Astrocyte (in vitro differentiated cells and primary cell): ENCODE measurements around the gene ATP2B2. TPM values are rescaled to one million over a fixed set of nuclear protein-coding genes. Genes with fewer than 3 reads are reported as not detected.

Source experiments
- DNase-seq: peaks from one replicate; pipeline ENCODE4 v3.0.0-alpha.2; 2010; ENCODE audit warnings: low read depth
- FAIRE-seq: peaks from 2 replicates; lab custom pipeline; 2011; peaks lifted over from hg19 to GRCh38; lab: Jason Lieb, UNC
- H2AFZ ChIP-seq: 2 replicates; pipeline ENCODE4 v1.6.0; 2012; ENCODE audit warnings: low read depth, low read length, inconsistent platforms
- H3K27ac ChIP-seq: 2 replicates; pipeline ENCODE4 v1.5.1; 2011; ENCODE audit warnings: low read depth, low read length, inconsistent platforms
- H3K27me3 ChIP-seq: 2 replicates; pipeline ENCODE4 v1.6.0; 2011; ENCODE audit warnings: low read length, inconsistent platforms; ENCODE audit not compliant: insufficient read depth
- H3K36me3 ChIP-seq: 2 replicates; pipeline ENCODE4 v1.5.1; 2011; ENCODE audit warnings: low read length, inconsistent platforms; ENCODE audit not compliant: insufficient read depth
- H3K4me1 ChIP-seq: 2 replicates; pipeline ENCODE4 v1.5.1; 2011; ENCODE audit warnings: low read length, inconsistent platforms; ENCODE audit not compliant: insufficient read depth
- H3K4me2 ChIP-seq: 2 replicates; pipeline ENCODE4 v1.6.0; 2012; ENCODE audit warnings: low read length, inconsistent platforms
- H3K4me3 ChIP-seq: 2 replicates; pipeline ENCODE4 v1.5.1; 2011; ENCODE audit warnings: low read depth, mild to moderate bottlenecking, low read length, inconsistent platforms; ENCODE audit not compliant: insufficient read depth
- H3K79me2 ChIP-seq: 2 replicates; pipeline ENCODE4 v1.6.0; 2012; ENCODE audit warnings: mild to moderate bottlenecking, low read length, inconsistent platforms; ENCODE audit not compliant: insufficient read depth
- H3K9ac ChIP-seq: 2 replicates; pipeline ENCODE4 v1.6.0; 2012; ENCODE audit warnings: mild to moderate bottlenecking, low read length, inconsistent platforms
- H3K9me3 ChIP-seq: 2 replicates; pipeline ENCODE4 v1.5.1; 2012; ENCODE audit warnings: low read depth, mild to moderate bottlenecking, low read length, inconsistent platforms; ENCODE audit not compliant: insufficient read depth
- H4K20me1 ChIP-seq: 2 replicates; pipeline ENCODE4 v1.6.0; 2012; ENCODE audit warnings: low read length, inconsistent platforms; ENCODE audit not compliant: insufficient read depth
- H3K27ac Mint-ChIP-seq: one replicate; pipeline ENCODE4 v1.8.0; 2021; ENCODE audit warnings: mild to moderate bottlenecking, mixed read lengths; ENCODE audit not compliant: unreplicated experiment
- H3K27me3 Mint-ChIP-seq: one replicate; pipeline ENCODE4 v1.8.0; 2021; ENCODE audit warnings: low read depth, mixed read lengths; ENCODE audit not compliant: unreplicated experiment
- H3K36me3 Mint-ChIP-seq: one replicate; pipeline ENCODE4 v1.8.0; 2021; ENCODE audit warnings: low read depth, mixed read lengths; ENCODE audit not compliant: unreplicated experiment
- H3K4me1 Mint-ChIP-seq: one replicate; pipeline ENCODE4 v1.8.0; 2021; ENCODE audit warnings: low read depth, mixed read lengths; ENCODE audit not compliant: unreplicated experiment
- H3K4me3 Mint-ChIP-seq: one replicate; pipeline ENCODE4 v1.8.0; 2021; ENCODE audit warnings: mild to moderate bottlenecking, moderate library complexity, mixed read lengths; ENCODE audit not compliant: unreplicated experiment
- H3K9me3 Mint-ChIP-seq: one replicate; pipeline ENCODE4 v1.8.0; 2021; ENCODE audit warnings: mild to moderate bottlenecking, mixed read lengths; ENCODE audit not compliant: unreplicated experiment
- EZH2 ChIP-seq: IDR thresholded peaks from 2 replicates; pipeline ENCODE4 v1.6.1; 2012; ENCODE audit warnings: mild to moderate bottlenecking, low read length, inconsistent platforms; ENCODE audit not compliant: insufficient read depth
- total RNA-seq: library from RNA; stranded (reverse); gene quantifications from 2 replicates; pipeline ENCODE4 v1.2.1, GENCODE V29; 2021
- TF ChIP-seq, protein P1 (sequence below): IDR thresholded peaks from 2 replicates; pipeline ENCODE4 v1.5.1; 2011; ENCODE audit warnings: low read depth, mild to moderate bottlenecking, inconsistent platforms, low read length, moderate library complexity; ENCODE audit not compliant: insufficient read depth

Gene ATP2B2
- total RNA-seq, 1 donor from 2014 or later, result 0.05 TPM

GRCh38 chr3:10470120-10471053 lies 35.0 kb downstream of the ATP2B2 start:
- Histone ChIP-seq H4K20me1 (no peaks in the 10 kb centered on the region), H2AFZ (no peak overlapping the region), H3K9ac (no peak overlapping the region), H3K4me3 (no peak overlapping the region), H3K36me3 (no peaks in the 10 kb centered on the region), H3K4me2 (no peak overlapping the region), H3K27ac (no peak overlapping the region), H3K9me3 (no peaks in the 10 kb centered on the region), H3K79me2 (no peaks in the 10 kb centered on the region), H3K27me3 (peaks cover 16% of the 10 kb centered on the region), H3K4me1 (no peaks in the 10 kb centered on the region)
- no peak for FAIRE-seq
- no peak for DNase-seq
- H3K4me3 Mint-ChIP-seq, result no peak overlapping the region
- H3K27ac Mint-ChIP-seq, result no peak overlapping the region
- H3K36me3 Mint-ChIP-seq, result peaks cover 2% of the 10 kb centered on the region
- peaks cover 1% of the 10 kb centered on the region for H3K9me3 Mint-ChIP-seq
- peaks cover 8% of the 10 kb centered on the region for H3K4me1 Mint-ChIP-seq
- TF ChIP-seq EZH2, result no peak
- TF ChIP-seq, protein P1, sequence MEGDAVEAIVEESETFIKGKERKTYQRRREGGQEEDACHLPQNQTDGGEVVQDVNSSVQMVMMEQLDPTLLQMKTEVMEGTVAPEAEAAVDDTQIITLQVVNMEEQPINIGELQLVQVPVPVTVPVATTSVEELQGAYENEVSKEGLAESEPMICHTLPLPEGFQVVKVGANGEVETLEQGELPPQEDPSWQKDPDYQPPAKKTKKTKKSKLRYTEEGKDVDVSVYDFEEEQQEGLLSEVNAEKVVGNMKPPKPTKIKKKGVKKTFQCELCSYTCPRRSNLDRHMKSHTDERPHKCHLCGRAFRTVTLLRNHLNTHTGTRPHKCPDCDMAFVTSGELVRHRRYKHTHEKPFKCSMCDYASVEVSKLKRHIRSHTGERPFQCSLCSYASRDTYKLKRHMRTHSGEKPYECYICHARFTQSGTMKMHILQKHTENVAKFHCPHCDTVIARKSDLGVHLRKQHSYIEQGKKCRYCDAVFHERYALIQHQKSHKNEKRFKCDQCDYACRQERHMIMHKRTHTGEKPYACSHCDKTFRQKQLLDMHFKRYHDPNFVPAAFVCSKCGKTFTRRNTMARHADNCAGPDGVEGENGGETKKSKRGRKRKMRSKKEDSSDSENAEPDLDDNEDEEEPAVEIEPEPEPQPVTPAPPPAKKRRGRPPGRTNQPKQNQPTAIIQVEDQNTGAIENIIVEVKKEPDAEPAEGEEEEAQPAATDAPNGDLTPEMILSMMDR, result no peak
- peaks cover 81% of the 10 kb centered on the region for H3K27me3 Mint-ChIP-seq

DNA sequence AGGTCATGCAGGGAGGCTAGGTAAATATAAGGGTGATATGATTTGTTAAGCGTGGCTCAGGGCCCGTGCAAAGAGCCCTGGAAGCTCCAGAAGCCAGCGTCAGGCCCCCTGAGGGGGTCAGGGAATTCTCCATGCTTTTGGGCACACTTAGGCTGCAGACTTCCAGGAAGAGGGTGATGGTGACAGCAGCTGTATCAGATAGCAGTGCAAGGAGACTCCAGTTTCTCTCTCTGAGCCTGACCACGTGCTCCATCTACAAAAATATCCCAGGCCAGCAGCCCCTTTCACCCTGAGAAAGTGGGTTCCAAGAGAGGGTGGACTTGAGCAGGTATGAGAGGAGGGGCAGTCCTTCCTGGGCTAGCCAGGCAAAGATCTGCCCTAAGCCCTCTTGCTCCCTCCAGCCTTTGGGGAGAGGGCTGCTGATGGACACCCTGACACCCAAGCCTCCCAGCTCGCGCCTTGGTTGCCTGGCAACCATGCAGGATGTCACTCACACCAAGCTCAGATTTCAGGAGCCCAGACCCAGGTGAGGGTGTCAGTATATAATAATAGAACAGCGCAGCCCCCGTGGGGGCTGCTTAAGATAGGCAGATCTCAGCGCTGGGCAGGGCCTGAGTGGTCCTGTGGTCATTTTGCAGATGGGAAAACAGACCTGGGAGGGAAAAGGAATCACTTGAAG lies 35.8 kb downstream of the ATP2B2 start:
- DNase-seq (no peak), FAIRE-seq (no peak)
- H2AFZ ChIP-seq, result no peak overlapping the region
- H3K36me3 ChIP-seq, result no peaks in the 10 kb centered on the region
- Mint-ChIP-seq H3K36me3 (peaks cover 2% of the 10 kb centered on the region), H3K9me3 (peaks cover 1% of the 10 kb centered on the region), H3K4me1 (peaks cover 8% of the 10 kb centered on the region), H3K27me3 (peaks cover 80% of the 10 kb centered on the region), H3K4me3 (no peak overlapping the region), H3K27ac (no peak overlapping the region)
- no peak overlapping the region for H3K9ac ChIP-seq
- H3K4me1 ChIP-seq, result no peaks in the 10 kb centered on the region
- no peak overlapping the region for H3K27ac ChIP-seq
- H3K27me3 ChIP-seq, result peaks cover 16% of the 10 kb centered on the region
- H4K20me1 ChIP-seq, result no peaks in the 10 kb centered on the region
- no peaks in the 10 kb centered on the region for H3K79me2 ChIP-seq
- H3K4me3 ChIP-seq, result no peak overlapping the region
- H3K9me3 ChIP-seq, result no peaks in the 10 kb centered on the region
- TF ChIP-seq, protein P1, result no peak
- TF ChIP-seq EZH2, result no peak
- no peak overlapping the region for H3K4me2 ChIP-seq
